HFF-Myc (cell line): ENCODE measurements around the gene FBXW11.

Experiments
- DNase-seq: peaks from one replicate; pipeline ENCODE4 v3.0.0-alpha.2; 2011; ENCODE audit warnings: low read depth; ENCODE audit errors: extremely low read depth
- H3K4me3 ChIP-seq: replicated peaks from 2 replicates; pipeline ENCODE4 v1.5.1; 2011; ENCODE audit warnings: low read depth, mild to moderate bottlenecking, control low read depth, low read length
- TF ChIP-seq, protein P1 (sequence below): IDR thresholded peaks from 2 replicates; pipeline ENCODE4 v1.5.1; 2012; ENCODE audit warnings: mild to moderate bottlenecking, low read depth, low read length, control low read depth; ENCODE audit errors: missing control alignments

Gene FBXW11

DNA sequence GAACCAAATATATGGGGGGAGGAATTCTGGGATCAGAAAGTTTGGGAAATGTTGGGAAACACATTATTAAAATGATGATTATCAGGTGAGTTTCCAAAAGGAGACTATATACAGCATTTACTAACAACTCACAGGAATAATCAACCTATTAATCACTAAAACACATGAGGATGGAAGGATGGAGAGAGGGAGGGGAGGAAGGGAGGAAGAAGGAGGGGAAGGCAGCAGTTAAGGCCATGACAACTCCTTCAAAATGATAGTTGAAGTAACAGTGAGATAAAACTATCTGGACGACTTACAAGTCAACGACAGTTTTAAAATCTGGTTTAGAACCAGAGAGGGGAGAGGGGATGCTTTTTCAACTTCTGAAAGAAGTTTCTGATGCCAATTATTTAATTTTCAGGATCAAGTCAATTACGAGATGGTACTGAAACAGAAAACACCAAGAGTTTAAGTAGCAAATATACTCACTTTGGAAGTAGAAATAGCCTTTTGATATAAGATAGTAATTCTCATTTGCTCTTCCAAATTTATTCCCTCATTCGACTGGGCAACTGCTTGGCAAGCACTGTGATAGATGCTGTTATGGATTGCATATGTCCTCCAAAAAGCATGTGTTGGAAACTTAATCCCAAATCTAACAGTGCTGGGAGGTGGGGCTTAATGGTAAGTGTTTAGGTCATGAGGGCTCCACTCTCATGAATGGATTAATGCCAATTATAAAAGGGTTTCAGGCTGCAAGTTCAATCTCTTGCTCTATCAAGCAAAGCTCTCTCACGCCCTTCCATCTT, 30.4 kb downstream of the FBXW11 start:
- no peak overlapping the region for H3K4me3 ChIP-seq
- no peak for DNase-seq
- TF ChIP-seq, protein P1, sequence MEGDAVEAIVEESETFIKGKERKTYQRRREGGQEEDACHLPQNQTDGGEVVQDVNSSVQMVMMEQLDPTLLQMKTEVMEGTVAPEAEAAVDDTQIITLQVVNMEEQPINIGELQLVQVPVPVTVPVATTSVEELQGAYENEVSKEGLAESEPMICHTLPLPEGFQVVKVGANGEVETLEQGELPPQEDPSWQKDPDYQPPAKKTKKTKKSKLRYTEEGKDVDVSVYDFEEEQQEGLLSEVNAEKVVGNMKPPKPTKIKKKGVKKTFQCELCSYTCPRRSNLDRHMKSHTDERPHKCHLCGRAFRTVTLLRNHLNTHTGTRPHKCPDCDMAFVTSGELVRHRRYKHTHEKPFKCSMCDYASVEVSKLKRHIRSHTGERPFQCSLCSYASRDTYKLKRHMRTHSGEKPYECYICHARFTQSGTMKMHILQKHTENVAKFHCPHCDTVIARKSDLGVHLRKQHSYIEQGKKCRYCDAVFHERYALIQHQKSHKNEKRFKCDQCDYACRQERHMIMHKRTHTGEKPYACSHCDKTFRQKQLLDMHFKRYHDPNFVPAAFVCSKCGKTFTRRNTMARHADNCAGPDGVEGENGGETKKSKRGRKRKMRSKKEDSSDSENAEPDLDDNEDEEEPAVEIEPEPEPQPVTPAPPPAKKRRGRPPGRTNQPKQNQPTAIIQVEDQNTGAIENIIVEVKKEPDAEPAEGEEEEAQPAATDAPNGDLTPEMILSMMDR, result no peak

DNA sequence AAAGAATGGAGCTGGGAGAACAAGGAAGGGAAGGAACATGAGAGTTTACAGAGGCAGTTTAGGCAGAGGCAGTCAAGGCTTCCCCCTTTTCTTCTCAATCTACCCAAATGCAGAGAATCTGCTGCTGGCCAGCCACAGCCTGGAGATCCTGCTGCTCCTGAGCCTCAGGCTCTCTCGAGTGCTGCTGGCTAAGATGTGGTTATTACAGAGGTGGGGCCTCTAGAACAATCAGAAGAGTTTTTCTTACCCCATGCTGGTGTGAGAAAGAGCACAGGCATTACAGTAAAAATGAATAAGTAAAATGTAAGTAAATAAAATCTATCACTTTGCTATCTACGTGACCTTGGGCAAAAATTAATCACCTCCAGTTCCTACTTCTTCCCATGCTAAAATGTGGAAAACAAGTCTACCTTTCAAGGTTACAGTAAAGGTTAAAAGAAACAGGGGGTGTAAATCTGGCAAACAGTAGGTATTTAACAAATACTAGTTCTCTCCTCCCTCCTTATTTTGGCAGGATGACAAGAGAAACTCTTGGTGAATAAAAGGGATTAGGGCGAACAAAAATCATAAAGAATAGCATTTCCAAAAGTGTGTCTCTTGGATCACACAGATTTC, 31.1 kb downstream of the FBXW11 start:
- H3K4me3 ChIP-seq, result no peak overlapping the region
- DNase-seq, result no peak
- TF ChIP-seq, protein P1, result no peak

DNA sequence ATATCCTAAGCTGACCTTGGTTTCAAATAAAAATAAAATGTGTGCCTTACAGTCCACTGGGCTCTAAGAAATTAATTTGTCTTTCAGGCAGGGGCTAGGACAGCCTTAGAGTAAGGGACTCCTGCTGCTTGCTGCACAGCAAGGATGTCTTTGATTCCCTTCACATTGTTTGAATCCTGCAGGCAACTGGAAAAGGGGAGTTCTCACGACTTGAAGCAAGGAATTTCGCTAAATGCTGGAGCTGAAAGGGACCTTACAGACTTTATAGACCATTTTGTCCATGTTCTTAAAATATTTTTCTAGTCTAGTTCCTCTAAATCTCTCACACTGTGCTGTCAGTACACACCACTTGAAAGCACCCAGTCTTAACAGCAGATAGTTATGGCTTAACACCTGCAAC, 35.6 kb downstream of the FBXW11 start:
- TF ChIP-seq, protein P1, result no peak
- no peak for DNase-seq

DNA sequence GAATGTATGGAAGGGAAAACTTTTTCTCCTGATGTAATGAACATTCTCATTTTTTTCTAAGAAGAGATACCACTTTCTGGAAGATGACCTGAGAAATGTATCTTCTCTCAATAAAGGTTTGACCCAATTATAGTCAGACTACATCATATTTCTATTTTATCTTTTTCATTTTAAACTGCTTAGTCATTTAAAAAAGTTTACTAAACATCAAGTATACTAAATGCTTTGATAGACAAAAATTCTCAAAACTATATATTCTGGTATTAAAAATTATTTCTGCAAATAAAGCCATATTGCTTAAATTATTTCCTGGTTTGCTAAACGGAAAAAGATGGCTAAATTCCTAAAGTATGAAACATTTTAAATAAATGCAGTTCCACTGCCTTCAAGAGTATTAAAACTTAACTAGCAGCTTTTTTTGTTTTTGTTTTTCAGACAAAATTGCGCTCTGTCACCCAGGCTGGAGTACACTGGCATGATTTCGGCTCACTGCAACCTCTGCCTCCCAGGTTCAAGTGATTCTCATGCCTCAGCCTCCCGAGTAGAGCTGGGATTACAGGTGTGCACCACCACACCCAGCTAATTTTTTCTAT, 37.1 kb downstream of the FBXW11 start:
- no peak for DNase-seq
- H3K4me3 ChIP-seq, result no peak overlapping the region
- TF ChIP-seq, protein P1, result no peak

More for the DNA sequence above, 35.6 kb downstream of the FBXW11 start:
- H3K4me3 ChIP-seq, result no peak overlapping the region

DNA sequence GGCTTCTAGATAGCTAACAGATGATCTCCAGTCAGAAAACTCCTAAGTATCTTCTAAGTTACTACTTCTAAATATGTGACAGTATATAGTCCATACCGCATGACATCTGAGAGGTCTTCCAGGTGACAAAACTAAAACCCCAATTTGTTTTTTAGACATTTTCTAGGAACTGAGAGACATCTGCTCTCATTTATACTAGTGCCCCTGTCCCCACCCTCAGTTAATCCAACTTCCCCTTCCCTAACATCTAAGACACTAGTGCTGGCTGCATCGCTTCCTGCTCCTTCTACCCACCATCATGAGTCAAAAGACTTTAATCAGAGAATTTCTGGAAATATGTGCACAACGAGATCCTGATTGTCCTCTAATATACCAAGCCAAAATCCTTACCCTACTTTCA, 37.9 kb downstream of the FBXW11 start:
- DNase-seq, result no peak
- no peak overlapping the region for H3K4me3 ChIP-seq
- TF ChIP-seq, protein P1, result no peak

DNA sequence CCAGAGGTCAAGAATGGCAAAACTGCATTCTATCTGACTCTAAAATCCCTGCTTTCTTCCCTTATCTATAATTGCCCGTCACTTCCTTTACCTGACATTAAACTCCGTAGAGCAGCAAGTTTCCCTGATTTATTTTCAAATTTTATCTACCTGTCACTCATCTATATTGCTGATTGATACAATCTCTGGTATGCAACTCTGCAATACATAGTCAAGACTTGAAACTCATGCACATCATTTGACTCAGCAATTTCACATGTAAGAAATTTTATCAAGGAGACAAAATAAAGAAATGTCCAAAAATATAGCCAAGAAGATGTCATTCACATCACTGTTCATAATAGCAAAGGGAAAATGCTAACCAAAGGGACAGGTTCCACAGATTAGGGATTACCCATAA, 39.5 kb downstream of the FBXW11 start:
- H3K4me3 ChIP-seq, result no peak overlapping the region
- DNase-seq, result no peak
- TF ChIP-seq, protein P1, result no peak
